22Rv1 (cell line): ENCODE data around the gene CYB561A3.

ENCODE experiments used
- H3K27ac ChIP-seq: fragments of 450-650 bp; 2 replicates; pipeline ENCODE4 v1.5.1; 2017
- CTCF ChIP-seq: fragments of 450-650 bp; IDR thresholded peaks from 2 replicates; pipeline ENCODE4 v1.5.1; 2017; ENCODE audit warnings: mild to moderate bottlenecking
- ZFX ChIP-seq: fragments of 450-650 bp; IDR thresholded peaks from 2 replicates; pipeline ENCODE4 v1.6.1; 2017; ENCODE audit warnings: antibody characterized with exemption, borderline replicate concordance

Gene CYB561A3

GRCh38 chr11:61305417-61305816 is 56.3 kb downstream of the CYB561A3 start:
- no peak overlapping the region for H3K27ac ChIP-seq
- TF ChIP-seq ZFX: no peak
- no peak for TF ChIP-seq CTCF

GRCh38 chr11:61303725-61304124 is 58.0 kb downstream of the CYB561A3 start:
- no peak for TF ChIP-seq ZFX
- no peak for TF ChIP-seq CTCF
- H3K27ac ChIP-seq: no peak overlapping the region

GRCh38 chr11:61302550-61302949 is 59.1 kb downstream of the CYB561A3 start:
- TF ChIP-seq CTCF (no peak), ZFX (no peak)

More at GRCh38 chr11:61302550-61302949, 59.1 kb downstream of the CYB561A3 start:
- no peak overlapping the region for H3K27ac ChIP-seq
